BE2C (cell line): ENCODE measurements around the gene LHX6.

Source experiments
- DNase-seq: peaks from one replicate; pipeline ENCODE4 v3.0.0-alpha.2; 2020
- H3K27me3 ChIP-seq: fragments of 250-450 bp; sonication (Bioruptor Pico); 2 replicates; pipeline ENCODE4 v1.5.1; 2020; ENCODE audit warnings: mild to moderate bottlenecking
- H3K36me3 ChIP-seq: fragments of 250-450 bp; sonication (Bioruptor Pico); 2 replicates; pipeline ENCODE4 v1.5.1; 2020; ENCODE audit warnings: mild to moderate bottlenecking
- H3K4me1 ChIP-seq: fragments of 250-450 bp; sonication (Bioruptor Pico); 2 replicates; pipeline ENCODE4 v1.5.1; 2020
- H3K4me3 ChIP-seq: 2 replicates; pipeline ENCODE4 v1.5.1; 2011; ENCODE audit warnings: low read depth, low read length
- H3K9me3 ChIP-seq: fragments of 250-450 bp; sonication (Bioruptor Pico); 2 replicates; pipeline ENCODE4 v1.5.1; 2020
- TF ChIP-seq, protein P1 (sequence below): IDR thresholded peaks from 2 replicates; pipeline ENCODE4 v1.5.1; 2012; ENCODE audit warnings: mild to moderate bottlenecking, low read depth, low read length

Gene LHX6

DNA sequence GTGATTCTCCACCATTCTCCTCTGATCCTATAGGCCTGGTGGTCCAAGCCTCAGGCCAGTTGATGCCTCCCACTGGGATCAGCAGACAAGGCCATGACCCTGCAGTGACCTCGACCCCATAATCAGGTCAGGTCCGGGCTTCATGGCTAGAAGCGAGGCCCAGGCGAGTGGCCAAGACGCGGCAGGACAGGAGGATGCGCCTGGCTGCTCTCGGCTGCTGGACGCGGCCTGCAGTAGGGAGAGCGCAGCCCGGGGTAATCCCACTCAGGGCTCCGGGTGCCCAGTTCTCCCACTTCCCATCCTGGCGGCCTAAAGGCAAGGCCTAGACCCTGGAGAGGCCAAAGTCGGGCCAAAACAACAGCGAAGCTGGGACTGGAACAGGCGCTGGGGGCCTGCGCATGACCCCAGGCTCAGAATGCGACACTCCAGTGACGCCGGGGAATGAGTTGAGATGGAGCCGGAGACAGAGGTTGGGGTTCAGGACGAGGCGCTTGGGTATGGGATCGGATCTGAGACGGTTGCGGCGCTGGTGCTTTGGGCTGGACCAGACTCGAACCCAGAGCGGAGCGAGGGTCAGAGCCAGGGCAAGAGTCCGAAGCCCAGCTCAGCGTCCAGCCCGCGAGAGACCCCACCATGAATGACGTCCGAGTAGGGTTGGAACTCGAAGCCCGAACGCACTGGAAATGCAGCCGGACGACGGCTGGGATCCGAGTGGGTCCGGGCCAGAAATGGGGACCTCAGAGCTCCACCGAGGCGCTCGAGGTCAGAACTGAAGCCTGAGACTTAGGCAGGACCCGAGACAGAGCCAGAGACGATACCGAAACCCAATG, 3.2 kb downstream of the LHX6 start:
- Histone ChIP-seq H3K9me3 (peaks cover 6% of the 10 kb centered on the region), H3K4me1 (no peaks in the 10 kb centered on the region), H3K36me3 (no peaks in the 10 kb centered on the region), H3K4me3 (no peak overlapping the region), H3K27me3 (peaks cover 97% of the 10 kb centered on the region)
- DNase-seq: no peak
- TF ChIP-seq, protein P1, sequence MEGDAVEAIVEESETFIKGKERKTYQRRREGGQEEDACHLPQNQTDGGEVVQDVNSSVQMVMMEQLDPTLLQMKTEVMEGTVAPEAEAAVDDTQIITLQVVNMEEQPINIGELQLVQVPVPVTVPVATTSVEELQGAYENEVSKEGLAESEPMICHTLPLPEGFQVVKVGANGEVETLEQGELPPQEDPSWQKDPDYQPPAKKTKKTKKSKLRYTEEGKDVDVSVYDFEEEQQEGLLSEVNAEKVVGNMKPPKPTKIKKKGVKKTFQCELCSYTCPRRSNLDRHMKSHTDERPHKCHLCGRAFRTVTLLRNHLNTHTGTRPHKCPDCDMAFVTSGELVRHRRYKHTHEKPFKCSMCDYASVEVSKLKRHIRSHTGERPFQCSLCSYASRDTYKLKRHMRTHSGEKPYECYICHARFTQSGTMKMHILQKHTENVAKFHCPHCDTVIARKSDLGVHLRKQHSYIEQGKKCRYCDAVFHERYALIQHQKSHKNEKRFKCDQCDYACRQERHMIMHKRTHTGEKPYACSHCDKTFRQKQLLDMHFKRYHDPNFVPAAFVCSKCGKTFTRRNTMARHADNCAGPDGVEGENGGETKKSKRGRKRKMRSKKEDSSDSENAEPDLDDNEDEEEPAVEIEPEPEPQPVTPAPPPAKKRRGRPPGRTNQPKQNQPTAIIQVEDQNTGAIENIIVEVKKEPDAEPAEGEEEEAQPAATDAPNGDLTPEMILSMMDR: no peak

DNA sequence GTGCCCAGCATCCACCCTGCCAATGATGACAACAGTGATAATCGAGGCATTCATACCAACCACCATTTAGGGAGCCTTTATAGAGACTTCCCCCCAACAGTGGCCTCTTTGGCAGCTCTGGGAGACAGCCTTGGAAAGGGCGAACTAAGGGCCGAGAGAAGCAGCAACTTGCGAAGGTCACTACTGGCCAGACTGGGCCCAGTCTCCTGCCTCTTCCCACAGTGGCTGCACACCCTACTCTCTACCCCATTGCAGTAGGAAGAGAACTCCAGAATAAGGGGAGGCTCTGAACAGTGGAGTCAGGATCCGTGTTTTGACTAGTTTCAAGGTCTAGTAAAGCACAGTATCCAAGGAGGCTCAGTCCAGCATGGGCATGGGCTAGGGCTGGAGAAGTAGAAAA, 5.3 kb downstream of the LHX6 start:
- Histone ChIP-seq H3K36me3 (no peaks in the 10 kb centered on the region), H3K4me1 (no peaks in the 10 kb centered on the region), H3K27me3 (peaks cover 97% of the 10 kb centered on the region), H3K4me3 (no peak overlapping the region), H3K9me3 (peaks cover 6% of the 10 kb centered on the region; the same call in 1 of the 2 replicates)
- DNase-seq: no peak
- TF ChIP-seq, protein P1: no peak

DNA sequence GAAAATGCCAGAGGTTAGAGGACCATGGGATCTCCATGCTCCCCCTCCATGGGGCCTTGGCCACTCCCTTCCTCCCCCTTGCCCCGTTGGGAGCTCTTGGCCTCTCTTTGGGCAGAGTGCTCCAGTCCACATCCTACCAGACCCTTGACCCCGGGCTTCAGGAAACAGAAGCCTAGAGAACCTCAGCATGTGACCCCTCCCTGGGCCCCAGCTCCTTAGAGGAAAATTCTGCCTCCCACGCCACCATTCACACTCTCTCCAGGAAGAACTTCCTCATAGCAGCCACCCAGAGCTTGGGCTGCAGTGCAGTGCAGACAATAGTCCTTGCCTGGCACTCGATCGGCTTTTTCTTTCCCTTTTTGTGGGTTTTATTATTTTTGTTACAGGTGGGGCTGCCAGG, 6.0 kb downstream of the LHX6 start:
- no peak for DNase-seq
- Histone ChIP-seq H3K4me1 (no peaks in the 10 kb centered on the region), H3K9me3 (peaks cover 6% of the 10 kb centered on the region; the same call in 1 of the 2 replicates), H3K36me3 (no peaks in the 10 kb centered on the region), H3K4me3 (no peak overlapping the region), H3K27me3 (peaks cover 99% of the 10 kb centered on the region)
- TF ChIP-seq, protein P1: no peak

DNA sequence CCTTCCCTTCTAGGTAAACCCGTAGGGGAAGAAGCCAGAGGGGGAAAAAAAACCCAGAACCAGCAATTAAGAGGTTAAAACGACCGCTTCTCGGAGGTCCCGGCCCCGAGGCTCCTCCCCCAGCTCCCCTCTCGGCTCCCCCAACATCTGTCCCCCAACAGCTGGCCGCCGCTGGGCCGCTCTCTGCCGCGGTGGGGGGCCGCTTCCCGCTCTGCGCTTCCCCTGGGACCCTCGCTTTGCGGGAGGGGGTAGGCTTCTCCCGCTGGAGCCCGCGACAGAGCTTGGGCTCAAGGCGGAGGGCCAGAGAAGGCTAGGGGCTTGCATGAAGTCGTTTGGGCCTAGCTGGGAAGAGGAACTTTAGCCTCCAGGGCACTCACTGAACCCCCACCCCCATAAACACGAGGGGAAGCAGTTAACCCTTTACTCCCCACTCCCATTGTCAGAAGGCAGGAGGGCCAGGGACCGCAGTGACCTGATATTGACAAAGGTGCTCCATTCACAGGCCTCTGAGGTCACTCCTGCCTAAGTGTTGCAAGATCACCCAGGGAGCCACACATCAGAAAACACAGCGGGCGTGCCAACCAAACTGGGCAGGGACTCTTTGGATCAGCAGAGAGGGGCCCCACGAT, 7.5 kb downstream of the LHX6 start:
- Histone ChIP-seq H3K9me3 (peaks cover 5% of the 10 kb centered on the region; the same call in 1 of the 2 replicates), H3K4me3 (no peak overlapping the region), H3K36me3 (no peaks in the 10 kb centered on the region), H3K27me3 (peaks cover 100% of the 10 kb centered on the region), H3K4me1 (no peaks in the 10 kb centered on the region)
- TF ChIP-seq, protein P1: no peak
- DNase-seq: no peak

DNA sequence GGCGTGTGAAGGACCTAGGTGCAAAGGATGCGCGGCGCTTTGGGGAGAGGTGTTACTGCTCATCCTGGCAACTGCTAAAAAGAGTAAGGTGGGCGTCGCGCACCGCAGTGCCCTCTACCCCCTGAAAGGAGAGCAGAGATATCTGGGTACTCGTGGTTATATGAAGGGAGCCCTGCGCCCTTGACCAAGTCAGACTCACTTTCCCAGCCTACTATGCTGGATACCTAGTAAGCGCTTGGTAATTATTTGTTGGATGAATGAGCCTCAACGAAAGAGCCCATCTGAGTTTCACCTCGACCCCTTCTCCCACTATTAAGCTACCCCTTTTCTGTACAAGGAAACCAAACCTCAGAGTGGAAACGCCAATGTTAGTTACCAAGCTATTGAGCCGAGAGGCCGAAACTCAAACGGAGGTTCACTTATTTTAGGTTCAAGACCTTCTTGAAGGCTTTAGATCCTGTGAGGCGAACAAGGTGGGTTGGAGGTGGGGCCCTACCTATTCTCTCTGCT, 8.0 kb downstream of the LHX6 start:
- no peaks in the 10 kb centered on the region for H3K36me3 ChIP-seq
- no peaks in the 10 kb centered on the region for H3K4me1 ChIP-seq
- no peak for DNase-seq
- H3K27me3 ChIP-seq: peaks cover 100% of the 10 kb centered on the region
- no peaks in the 10 kb centered on the region; the same call in 1 of the 2 replicates for H3K9me3 ChIP-seq
- H3K4me3 ChIP-seq: no peak overlapping the region
- TF ChIP-seq, protein P1: no peak
